Stimulated activated CD8-positive, alpha-beta memory T cell treated with anti-CD3 and anti-CD28 coated beads, Interleukin-12 subunit alpha, Interleukin-12 subunit beta, amount 100 ng/mL, for 24 hours (primary cell): ENCODE results near the gene AGAP1.

Source experiments
- DNase-seq: peaks from one replicate; pipeline ENCODE4 v3.0.0-alpha.2; 2020; ENCODE audit errors: extremely low read depth

Gene AGAP1

DNA sequence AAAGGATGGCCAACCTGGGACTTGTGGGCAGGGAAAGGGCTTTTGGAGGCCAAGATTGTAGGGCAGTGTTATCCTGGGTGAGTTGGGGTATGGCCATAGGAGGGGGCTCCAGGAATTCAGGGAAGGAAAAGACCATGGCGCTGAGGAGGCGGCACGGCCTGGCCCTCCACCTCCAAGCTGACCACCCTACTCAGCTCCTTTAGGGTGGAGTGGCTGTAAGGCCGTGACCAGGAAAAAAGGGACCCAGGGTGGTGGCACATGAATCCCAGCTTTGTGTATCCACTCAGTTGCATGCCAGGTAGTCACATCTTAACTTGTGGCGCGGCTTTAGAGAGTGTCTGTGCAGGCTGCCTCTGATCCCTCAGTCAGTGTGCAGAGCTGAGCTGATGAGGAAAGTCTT, 168.1 kb downstream of the AGAP1 start:
- DNase-seq, result no peak

DNA sequence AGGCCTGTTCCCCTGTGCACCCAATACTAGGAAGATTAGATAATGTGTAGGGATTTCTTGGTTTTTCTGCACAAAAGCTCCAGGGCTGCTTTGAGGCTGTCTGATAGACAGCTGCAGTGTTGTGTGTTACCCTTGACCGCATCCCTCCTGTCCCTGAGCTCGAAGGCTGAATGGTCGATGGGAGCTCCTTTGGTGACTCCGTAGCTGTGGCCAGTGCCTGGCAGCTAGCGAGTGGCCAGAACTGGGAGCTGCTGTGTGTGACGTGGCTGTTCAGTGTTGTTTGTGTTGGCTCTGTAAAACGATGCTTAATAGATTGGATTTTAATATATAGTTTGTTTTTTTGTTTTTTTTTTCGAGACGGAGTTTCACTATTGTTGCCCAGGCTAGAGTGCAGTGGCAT, 170.0 kb downstream of the AGAP1 start:
- DNase-seq, result no peak

DNA sequence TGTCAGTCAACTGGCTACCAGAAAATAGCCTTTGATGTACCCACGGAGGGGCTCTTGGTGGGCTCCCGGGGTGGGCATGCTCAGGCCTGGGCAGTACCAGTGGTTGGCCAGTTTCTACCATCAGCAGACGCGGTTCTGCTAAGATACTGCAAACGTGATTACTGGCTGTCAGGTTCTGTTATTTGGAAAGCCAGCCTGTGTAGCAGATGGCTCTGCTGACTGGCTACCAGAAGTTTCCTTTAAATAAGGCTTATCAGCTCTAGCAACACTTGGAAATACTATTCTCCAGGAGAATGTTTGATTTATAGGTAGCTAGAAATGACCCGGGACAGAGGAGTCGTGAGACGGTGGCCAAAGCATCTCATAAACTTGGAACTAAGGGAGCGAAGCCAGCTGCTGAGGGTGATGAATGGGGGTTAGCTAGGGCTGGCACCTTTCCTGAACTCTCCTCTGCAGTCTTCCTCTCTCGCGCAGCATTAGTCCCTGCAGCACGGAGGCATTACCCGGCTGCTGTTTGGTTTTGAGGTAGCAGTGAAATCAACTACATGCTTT, 171.9 kb downstream of the AGAP1 start:
- no peak for DNase-seq

DNA sequence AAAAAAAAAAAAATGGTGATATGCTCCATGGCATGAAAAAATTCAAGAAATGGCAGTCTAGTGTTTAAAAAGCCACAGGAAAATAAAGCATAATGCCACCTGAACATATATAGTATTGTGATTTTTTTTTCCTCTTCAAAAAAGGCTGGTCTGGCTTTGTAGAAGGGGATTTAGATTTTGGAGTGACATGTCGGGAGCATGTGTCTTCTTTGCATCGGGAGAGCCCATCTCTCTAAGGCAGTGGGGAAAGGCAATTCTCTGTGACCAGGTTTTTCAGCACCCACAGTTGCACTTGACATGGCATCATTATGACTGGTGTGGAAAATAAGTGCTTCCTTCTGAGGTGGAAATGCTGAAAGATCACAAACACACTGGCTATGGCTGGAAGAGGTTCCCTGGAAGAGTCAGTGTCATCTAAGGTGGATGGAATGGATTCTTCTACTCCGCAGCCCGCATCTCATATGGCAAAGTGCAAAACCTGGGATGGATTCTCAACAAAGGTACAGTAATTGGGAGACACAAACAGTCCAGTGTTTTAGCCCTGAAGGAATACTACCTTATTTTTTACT, 172.5 kb downstream of the AGAP1 start:
- no peak for DNase-seq

DNA sequence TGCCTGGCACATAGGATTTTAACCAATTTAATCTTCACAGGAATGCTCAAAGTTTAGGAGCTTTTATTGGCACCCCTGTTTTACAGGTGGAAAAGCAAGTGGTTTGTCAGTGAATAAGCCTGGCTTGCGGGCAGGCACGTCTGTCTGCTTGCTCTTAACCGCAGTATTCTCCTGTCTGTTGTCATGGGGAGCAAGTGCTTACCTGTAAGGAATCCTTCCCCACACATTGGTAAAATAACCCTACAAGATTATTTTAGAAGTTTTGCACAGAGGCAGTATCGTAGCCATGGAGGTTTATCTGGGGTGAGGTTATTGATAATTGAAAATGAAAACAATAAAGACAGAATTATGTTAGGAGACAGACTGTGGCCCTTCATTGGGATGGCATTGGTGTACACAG, 174.9 kb downstream of the AGAP1 start:
- DNase-seq, result no peak

DNA sequence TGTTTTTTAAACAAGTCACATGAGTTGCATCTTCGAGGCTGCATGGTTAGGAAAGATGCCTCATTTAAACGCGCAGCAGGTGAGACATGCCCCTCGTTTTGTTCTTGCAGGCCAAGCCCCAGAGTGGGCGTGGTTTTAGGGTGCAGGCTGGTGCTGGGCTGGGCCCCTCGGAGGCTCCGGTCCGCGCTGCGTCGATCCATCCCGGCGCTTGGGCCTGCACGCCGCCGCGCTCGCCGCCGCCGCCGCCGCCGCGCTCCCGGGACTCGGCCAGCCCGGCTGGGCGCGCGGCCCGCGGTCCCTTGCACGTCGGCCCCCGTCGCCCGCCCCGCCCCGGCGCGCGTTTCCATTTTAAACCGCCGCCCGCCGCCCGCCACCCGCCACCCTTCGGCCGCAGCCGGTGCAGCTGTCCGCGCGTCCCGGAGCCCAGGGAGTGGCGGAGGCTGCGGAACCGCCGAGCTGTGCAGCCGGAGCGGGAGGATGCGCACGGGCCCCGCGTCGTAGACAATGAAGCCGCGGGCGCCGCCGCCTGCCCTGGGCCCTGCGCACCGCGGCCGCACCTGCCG, 175.5 kb downstream of the AGAP1 start:
- no peak for DNase-seq

DNA sequence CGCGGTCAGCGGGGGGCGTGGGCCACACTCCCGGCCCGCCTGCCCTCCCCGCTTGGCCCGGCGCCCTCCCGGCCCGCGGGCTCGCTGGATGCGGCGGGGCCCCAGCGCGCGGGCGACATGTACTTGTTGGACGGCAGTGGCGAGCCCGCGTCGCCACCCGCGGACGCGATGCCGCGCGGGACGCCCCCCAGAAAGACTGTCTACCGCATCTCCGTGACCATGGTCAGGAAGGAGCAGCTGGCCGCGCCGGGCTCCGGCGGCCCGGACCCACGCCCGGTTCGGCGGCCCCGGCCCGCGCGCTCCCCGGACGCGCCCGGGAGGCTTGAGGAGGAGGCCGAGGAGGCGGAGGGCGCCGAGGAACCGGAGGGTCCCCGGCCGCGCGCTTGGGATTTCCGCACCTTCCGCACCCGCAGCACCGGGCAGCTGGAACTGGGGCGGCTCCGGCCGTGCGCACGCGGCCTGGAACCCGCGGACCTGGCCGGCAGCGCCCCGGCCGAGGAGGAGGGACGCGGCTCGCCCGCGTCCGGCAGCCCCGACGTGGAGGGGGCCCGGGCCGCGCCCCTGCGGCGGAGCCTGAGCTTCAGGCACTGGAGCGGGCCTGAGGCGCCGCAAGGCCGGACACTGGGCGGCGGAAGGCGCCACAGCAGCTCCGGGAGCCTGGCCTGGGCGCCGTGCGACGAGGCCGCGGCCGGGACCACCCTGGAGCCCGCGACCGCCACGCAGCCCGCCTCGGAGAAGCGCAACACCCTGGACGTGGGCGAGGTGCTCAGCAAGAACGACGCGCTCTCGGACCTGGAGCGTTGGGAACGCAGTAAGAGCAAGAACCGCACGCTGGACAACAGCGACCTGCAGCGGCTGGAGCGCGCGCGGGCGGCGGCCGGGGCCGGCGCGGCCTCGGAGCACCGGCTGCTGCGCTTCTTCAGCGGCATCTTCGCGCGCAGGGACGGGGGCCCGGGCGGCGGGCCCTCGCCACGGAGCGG, 176.4 kb downstream of the AGAP1 start:
- DNase-seq, result no peak

DNA sequence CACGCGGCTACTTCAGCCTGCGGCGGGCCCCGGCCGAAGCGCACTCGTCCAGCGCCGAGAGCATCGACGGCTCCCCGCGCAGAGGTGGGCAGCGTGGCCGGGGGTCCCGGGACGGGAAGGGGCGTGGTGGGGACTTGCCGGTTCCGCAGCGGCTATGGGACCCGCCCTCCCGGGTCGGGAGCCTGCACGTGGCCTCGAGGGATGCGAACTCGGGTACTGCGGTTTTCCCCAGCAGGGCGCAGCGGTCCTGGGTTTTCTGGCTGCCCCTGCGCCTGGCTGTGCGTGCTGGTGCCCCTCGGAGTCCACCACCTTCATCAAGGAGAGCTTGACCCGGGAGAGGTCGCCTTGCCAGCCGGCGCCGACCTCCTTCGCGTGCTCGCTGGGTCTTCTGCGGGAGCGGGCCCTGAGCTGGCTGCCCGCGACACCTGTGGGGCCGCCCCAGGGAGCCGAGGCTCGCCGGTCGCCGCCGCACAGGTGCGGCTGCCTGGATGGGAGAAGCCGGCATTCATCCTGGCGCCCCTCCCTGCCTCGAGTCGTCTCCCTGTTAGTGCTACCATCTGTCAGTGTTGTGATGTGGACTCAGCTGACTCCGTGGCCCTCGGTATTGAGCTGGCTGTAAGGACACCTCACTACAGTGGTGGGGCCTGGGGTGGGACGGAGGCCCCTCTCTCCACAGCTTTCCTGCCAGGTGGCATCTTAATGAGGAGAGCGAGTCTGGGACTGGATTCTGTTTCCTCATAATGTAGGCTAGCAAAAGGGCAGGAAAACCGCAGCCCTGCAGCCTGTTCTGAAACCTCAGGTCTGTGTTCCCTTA, 177.3 kb downstream of the AGAP1 start:
- no peak for DNase-seq

DNA sequence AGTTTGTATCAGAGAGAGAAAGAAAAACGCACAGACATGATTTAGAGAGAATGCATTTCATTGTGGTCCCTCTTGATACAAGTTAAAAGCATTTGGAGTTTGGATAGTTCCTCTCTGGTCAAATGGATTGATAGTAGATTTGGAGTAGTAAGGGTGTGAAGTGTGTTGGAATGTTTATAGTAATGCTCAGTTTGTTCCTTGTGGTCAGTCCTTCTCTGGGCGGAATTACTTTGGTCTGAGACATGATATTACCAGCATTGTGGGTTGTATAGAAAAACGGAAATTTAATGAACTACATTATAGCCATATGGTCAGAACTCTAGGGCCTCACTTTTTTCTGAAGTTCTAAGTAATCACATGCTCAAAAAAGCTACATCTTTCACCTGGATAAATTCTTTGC, 178.9 kb downstream of the AGAP1 start:
- no peak for DNase-seq

DNA sequence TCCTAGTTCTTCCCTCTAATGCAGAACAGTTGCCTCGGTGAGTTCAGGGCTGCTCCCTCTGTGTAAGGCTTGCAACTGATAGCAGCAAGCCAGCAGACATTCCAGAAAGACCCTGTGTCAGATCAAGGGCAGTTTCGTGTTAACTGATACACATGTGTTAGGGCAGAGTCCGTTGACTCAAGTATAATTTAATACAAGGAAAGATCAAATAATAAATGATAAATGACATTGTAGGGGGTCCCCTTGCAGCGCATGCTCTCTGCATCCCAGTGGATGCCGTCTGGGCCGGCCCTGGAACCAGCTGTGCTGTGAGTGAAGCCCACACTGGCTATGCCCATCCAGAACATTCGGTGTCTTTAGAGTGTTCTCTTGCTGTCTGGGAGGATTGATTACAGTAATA, 180.3 kb downstream of the AGAP1 start:
- no peak for DNase-seq

DNA sequence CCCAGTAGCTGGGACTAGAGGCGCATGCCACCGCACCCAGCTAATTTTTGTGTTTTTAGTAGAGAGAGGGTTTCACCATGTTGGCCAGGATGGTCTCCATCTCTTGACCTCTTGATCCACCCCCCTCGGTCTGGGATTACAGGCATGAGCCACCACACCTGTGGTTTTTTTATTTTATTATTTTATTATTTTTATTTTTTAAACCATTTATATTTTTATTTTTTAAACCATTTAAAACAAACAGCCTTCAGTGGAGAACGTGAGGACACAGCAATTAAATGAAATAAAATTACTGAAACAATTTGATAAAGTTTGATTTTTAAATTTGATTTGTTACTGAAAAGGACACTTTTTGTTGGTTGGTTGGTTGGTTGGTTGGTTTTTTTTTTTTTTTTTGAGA, 181.0 kb downstream of the AGAP1 start:
- no peak for DNase-seq

DNA sequence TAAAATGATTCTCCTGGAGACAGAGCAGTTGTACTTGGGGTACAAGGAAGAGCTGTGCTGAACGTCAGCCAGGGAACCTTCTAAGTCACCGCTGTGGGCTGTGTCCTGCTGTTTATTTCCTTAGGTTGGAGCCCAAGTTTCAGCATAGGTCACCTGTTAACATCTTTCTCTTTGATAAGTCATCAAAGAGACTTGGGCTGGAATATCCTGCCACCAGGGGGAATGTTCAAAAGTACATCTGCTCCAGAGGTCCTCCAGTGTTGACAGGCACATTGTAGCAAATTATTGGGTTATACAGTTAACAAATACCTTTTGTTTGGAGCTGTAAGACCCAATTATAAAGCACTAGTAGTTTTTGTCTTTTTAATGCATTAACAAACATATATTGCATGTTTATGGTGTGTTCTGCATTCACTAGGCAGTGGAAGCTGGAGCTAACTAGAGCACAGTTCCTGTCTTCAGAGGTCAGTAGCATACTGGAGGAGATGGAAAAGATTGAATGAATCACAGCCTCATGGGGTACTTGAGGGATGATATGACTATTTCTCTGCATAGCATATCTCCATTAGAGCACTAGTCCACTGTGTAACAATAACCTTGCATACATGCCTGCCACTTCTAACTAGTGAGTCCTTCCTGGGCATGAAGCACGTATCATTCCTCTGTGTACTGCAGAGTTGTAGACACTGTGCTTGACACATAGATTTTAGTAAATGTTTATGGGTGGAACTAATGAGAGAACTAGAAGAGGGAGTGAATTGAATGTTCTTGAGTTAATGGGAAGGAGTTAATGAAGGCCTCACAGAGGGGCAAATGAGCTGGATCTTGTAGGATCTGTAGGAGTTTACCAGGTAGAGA, 182.1 kb downstream of the AGAP1 start:
- DNase-seq, result no peak

DNA sequence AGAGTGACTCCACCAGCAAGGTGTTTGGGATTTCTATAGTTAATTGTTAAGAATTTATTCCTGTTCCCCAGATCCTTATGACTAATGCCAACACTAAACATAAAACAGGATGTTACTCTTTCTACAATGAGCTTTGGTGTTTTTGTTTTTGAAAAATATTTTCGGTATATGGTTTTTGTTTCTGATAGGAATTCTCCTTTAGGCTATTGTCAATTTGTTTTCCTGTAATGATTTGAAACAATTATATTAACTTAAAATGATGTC, 182.6 kb downstream of the AGAP1 start:
- DNase-seq, result no peak

DNA sequence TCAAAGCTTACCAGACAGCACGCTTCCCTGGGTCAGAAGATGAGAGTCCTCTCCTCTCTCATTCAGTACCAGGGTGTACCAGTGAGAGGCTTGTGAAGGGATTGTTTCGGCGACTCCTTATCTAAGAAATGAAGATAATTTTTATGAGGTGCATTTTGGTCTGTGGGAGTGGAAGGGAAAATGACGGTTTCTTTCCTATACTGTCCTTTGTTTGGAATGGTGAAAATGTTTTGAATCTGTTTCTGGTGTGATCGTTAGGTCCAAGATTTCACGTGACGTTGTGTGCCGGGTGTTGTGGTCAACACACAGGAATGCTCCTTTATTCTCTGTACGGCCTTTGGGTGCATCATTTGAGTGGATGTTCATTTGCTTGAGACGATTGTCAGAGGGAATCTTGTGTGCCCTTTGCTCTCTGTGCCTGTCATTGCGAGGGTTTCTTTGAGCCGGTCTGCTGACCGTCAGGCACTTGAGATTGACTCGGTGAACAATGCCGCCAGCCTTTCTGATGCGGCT, 183.5 kb downstream of the AGAP1 start:
- DNase-seq, result no peak

DNA sequence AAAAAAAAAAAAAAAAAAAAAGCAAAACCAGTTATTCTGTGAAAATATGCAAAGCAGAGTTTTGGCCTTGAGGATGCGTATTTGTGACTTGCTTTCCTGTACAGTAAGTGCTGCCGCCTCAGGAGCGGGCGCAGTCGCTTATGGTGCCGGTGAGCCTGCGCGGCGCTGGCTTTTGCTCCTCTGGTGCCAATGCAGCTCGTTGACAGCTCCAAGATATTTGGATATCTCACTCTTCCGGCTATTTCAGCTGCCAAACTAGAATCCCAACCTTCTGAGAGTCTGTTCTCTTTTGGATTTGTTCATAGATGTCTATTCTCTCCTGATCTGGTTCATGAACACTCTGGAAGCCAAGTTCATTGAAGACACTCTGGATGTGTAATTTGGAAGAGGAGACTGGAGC, 184.1 kb downstream of the AGAP1 start:
- no peak for DNase-seq

DNA sequence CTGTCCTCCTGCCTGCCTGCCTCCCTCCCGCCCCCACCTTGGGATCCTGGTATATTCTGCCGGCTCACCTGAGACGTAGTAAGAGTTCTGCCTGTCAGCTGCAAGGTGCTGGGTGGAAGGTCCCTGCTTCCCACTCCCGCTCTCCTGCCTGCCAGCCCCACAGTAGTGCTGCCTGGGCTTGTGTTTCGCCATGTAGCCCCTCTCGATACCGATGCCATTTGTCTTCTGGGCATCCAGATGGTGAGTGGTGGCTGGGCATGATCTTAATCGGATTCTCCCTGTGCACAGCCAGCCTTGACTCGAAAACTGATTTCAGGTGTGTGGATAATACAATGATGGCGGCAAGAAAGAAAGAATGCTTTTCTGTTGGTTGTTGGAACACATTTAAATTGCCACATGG, 184.9 kb downstream of the AGAP1 start:
- DNase-seq, result no peak

DNA sequence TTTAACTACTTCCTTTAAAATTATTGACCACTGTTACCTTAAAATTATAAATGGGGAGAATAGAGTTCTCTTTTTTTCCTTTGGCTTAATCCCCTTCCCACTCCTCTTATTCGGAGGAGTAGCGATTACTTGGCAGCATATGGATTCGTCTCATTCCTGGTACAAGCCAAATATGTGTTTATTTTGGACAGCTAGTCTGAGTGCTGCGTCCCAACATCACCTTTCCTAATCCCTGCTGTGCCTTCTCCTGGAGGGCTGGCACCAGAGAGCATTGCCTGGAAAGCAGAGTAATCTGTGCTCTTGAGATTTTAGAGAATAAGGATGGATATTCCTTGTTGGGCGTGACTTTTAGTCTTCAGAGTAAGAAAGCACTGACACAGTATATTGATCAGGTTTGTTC, 185.6 kb downstream of the AGAP1 start:
- DNase-seq, result no peak

DNA sequence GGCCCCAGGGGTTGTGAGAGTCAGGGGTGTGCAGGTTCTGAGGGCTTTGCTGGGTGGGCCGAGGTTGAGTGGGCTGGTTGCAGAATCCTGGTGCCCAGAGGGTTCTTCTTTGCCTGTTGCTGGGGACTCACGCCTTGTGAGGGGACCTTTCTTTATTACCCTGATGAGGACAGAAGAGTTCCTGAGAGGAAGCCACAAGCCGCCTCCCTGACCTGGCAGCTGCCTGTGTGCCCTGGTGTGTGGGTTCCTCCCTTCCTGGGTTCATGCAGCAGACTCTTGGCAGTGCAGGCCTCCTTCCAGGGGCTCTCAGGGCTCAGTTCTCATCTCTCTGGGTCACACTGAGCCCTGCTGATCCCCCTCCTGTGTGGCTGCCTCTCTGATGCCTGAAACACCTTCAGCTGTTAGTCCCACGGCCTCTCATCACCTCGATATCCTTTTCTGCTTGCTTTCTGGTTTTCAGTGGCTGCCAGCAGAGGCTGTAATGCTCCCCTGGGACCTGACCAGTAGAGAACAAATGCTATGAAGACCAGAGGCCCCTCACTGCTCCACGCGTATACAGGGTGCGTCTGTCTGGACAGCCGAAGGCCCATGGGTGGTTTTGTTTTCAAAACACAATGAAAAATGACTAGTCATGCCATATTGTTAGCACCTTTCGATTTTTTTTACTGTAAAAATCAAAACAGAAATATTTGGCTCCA, 191.3 kb downstream of the AGAP1 start:
- DNase-seq, result no peak

DNA sequence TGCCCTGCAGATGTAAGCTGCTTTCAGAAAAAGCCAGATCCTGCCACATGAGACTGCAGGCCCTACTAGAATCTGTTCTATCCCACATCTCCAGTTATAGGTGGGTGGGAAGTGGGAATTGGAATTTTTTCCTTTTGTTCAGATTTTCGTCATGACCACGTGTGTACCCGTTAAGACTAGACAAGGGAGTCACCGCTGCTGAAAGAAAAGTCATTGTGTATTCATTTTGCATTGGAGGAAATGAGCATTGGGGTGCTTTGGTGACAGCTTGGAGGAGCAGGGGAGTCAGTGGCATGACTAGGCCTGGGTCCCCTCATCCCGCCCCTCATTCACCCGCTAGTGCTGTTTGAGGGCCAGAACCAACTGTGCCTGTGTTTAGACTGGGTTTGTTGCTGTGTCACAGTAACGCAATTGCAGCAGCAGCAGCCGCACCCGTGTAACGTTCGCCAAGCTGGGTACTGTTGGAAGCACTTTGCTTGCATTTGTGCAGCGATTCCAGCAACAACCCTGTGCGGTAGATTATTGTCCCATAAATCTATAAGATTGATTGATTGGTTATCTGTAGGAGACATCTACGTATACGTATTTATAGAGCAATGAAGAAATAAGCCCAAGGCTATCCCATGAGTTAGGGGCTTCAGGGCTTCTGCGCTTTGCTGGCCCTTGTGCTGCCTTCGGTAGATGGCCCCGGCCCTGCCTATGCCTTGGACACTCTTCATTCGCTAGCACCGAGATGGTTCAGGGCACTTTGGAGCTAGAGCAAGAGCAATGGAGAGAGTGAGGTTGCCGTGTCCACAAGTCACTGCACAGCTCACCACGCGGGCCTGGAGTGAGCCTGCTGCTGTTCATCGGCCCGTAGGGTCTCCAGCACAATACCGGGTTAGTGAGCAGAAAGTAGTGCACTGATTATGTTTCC, 194.9 kb downstream of the AGAP1 start:
- DNase-seq, result no peak
